COLO668 (cell line): ENCODE data around the gene PLD4.
"Not testable (repeated sequence)": the region's sequence is repeated elsewhere in the genome, so short reads cannot be mapped to it uniquely, and the experiment has no call there.

Experiments used
- DNase-seq: peaks from one replicate; lab custom pipeline; 2025; ENCODE audit not compliant: unreplicated experiment; lab: John Stamatoyannopoulos, UW

The PLD4 gene

DNA sequence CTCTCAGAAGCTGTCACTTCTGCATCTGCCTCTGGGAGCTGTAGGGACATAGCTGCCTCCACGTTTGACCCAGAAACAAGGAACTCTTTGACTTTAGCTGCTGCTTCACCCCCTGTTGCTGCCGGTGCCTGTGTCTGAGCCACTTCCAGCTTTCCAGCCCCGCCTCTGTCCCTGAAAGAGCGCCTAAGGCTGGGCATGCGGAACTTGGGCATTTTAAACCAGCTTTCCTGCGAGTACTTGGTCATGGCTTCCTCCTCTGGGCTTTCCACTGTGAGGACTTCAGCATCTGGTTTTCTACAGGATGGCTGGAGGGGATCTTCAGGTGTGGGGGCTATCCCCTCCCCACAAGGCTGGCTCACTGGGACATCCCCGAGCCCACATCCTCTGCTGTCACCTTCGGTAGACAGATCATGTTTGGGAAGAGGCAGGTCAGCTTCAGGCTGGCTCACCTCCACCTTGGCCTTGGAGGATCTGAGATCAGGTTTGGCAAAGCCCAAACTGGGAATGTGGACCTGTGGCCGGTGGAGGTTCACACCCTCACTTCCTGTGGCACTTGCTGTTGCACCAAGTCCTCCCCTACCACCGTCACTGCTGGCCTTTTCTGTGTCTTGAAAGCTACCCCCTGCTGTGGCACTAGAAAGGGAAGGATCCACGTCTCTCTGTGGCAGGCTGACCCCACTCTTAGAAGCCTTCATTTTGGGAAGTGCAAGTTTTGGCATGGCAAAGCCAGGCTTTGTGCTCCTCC, 15.2 kb downstream of the PLD4 start:
- no peak for DNase-seq

- DNase-seq = no peak
These were observed 16.0 kb downstream of the PLD4 start for GRCh38 chr14:104940526-104941150.

GRCh38 chr14:104941508-104942365, 17.1 kb downstream of the PLD4 start:
- no peak for DNase-seq

DNA sequence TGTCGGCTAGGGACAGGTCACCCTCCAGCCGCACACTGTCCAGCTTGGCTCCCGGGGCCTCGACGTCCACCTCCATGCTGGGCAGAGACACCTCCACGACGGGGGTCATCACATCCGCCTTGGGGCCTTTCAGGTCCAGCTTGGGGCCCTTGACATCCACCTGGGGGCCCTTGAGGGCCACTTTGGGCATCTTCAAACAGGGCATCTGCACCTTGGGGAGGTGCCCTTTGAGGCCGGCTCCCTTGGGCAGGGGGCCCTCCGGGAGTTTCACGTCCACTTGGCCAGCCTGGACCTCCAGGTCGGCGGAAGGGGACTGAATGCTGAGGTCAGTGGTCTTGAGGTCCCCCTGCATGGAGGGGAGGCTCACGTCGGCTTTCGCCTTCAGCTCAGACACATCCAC, 17.9 kb downstream of the PLD4 start:
- DNase-seq = no peak

GRCh38 chr14:104943216-104944015, 18.7 kb downstream of the PLD4 start:
- DNase-seq = not testable (repeated sequence)

- not testable (repeated sequence) for DNase-seq
These were observed 19.3 kb downstream of the PLD4 start for GRCh38 chr14:104944016-104944308.

GRCh38 chr14:104944436-104945205, 19.9 kb downstream of the PLD4 start:
- not testable (repeated sequence) for DNase-seq

- not testable (repeated sequence) for DNase-seq
These were observed 20.6 kb downstream of the PLD4 start for GRCh38 chr14:104945266-104945665.

GRCh38 chr14:104945986-104946965, 21.6 kb downstream of the PLD4 start:
- DNase-seq = not testable (repeated sequence)

GRCh38 chr14:104947201-104947600, 22.5 kb downstream of the PLD4 start:
- not testable (repeated sequence) for DNase-seq

DNA sequence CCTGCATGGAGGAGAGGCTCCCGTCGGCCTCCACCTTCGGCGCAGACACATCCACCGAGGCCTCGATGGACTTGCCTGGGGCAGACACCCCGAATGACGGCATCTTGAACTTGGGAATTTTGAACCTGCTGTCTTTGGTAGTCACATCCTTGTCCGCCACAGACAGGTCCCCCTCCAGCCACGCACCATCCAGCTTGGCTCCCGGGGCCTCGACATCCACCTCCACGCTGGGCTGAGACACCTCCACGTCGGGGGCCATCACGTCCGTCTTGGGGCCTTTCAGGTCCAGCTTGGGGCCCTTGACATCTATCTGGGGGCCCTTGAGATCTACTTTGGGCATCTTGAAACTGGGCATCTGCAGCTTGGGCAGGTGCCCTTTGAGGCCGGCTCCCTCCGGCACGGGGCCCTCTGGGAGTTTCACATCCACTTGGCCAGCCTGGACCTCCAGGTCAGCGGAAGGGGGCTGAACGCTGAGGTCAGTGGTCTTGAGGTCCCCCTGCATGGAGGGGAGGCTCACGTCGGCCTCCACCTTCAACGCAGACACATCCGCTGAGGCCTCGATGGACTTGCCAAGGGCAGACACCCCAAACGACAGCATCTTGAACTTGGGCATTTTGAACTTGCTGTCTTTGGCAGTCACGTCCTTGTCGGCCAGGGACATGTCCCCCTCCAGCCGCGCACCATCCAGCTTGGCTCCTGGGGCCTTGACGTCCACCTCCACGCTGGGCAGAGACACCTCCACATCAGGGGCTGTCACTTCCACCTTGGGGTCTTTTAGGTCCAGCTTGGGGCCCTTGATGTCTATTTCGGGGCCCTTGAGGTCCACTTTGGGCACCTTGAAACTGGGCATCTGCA, 23.4 kb downstream of the PLD4 start:
- not testable (repeated sequence) for DNase-seq

DNA sequence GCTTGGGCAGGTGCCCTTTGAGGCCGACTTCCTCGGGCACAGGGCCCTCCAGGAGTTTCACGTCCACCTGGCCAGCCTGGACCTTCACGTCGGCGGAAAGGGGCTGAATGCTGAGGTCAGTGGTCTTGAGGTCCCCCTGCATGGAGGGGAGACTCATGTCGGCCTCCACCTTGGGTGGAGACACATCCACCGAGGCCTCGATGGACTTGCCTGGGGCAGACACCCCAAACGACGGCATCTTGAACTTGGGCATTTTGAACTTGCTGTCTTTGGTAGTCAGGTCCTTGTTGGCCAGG, 24.0 kb downstream of the PLD4 start:
- no peak for DNase-seq

DNA sequence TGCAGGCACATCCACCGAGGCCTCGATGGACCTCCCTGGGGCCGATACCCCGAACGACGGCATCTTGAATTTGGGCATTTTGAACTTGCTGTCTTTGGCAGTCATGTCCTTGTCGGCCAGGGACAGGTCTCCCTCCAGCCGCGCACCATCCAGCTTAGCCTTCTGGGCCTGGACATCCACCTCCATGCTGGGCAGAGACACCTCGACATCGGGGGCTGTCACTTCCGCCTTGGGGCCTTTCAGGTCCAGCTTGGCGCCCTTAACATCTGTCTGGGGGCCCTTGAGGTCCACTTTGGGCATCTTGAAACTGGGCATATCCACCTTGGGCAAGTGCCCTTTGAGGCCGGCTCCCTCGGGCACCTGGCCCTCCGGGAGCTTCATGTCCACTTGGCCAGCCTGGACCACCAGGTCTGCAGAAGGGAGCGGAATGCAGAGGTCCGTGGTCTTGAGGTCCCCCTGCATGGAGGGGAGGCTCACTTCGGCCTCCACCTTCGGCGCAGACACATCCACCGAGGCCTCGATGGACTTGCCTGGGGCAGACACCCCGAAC, 24.8 kb downstream of the PLD4 start:
- not testable (repeated sequence) for DNase-seq

DNA sequence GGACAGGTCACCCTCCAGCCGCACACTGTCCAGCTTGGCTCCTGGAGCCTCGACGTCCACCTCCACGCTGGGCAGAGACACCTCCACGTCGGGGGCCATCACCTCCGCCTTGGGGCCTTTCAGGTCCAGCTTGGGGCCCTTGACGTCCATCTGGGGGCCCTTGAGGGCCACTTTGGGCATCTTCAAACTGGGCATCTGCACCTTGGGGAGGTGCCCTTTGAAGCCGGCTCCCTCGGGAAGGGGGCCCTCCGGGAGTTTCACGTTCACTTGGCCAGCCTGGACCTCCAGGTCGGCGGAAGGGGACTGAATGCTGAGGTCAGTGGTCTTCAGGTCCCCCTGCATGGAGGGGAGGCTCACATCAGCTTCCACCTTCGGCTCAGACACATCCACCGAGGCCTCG, 25.3 kb downstream of the PLD4 start:
- DNase-seq = no peak

GRCh38 chr14:104950701-104951100, 26.0 kb downstream of the PLD4 start:
- DNase-seq = not testable (repeated sequence)

DNA sequence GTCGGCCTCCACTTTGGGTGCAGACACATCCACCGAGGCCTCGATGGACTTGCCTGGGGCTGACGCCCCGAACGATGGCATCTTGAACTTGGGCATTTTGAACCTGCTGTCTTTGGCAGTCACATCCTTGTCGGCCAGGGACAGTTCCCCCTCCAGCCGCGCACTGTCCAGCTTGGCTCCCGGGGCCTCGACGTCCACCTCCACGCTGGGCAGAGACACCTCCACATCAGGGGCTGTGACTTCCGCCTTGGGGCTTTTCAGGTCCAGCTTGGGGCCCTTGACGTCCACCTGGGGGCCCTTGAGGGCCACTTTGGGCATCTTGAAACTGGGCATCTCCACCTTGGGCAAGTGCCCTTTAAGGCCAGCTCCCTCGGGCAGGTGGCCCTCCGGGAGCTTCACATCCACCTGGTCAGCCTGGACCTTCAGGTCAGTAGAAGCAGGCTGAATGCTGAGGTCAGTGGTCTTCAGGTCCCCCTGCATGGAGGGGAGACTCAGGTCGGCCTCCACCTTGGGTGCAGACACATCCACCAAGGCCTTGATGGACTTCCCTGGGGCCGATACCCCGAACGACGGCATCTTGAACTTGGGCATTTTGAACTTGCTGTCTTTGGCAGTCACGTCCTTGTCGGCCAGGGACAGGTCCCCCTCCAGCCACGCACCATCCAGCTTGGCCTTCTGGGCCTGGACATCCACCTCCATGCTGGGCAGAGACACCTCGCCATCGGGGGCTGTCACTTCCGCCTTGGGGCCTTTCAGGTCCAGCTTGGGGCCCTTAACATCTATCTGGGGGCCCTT, 27.4 kb downstream of the PLD4 start:
- DNase-seq = not testable (repeated sequence)

GRCh38 chr14:104953097-104953496, 28.4 kb downstream of the PLD4 start:
- DNase-seq = no peak
